Effector memory CD4-positive, alpha-beta T cell (primary cell): ENCODE measurements around the gene BPIFB6.

Experiments
- DNase-seq, 3 donors: peaks; one replicate each; pipeline ENCODE4 v3.0.0-alpha.2; 2020
- H3K27ac ChIP-seq: 2 replicates; pipeline ENCODE4 v1.7.0; 2013; ENCODE audit warnings: mild to moderate bottlenecking, low read length, moderate library complexity; ENCODE audit not compliant: insufficient read depth, poor library complexity, severe bottlenecking
- H3K27me3 ChIP-seq: replicated peaks from 2 replicates; pipeline ENCODE4 v1.7.0; 2013; ENCODE audit warnings: mild to moderate bottlenecking, low read length; ENCODE audit not compliant: insufficient read depth, control insufficient read depth, poor library complexity, severe bottlenecking
- H3K36me3 ChIP-seq: 2 replicates; pipeline ENCODE4 v1.7.0; 2013; ENCODE audit warnings: mild to moderate bottlenecking, low read length, moderate library complexity; ENCODE audit not compliant: control insufficient read depth, insufficient read depth
- H3K4me1 ChIP-seq: 2 replicates; pipeline ENCODE4 v1.7.0; 2013; ENCODE audit warnings: low read length, mild to moderate bottlenecking; ENCODE audit not compliant: control insufficient read depth, insufficient read depth, poor library complexity, severe bottlenecking
- H3K4me3 ChIP-seq: 2 replicates; pipeline ENCODE4 v1.7.0; 2013; ENCODE audit warnings: low read length, low read depth, mild to moderate bottlenecking; ENCODE audit not compliant: insufficient read depth, poor library complexity, severe bottlenecking
- H3K9me3 ChIP-seq: 2 replicates; pipeline ENCODE4 v1.7.0; 2013; ENCODE audit warnings: mild to moderate bottlenecking, low read length, moderate library complexity; ENCODE audit not compliant: control insufficient read depth

BPIFB6 gene

GRCh38 chr20:32988008-32988407 is 43.4 kb upstream of the BPIFB6 start:
- H3K9me3 ChIP-seq: no peaks in the 10 kb centered on the region
- no peak overlapping the region for H3K4me3 ChIP-seq
- no peaks in the 10 kb centered on the region for H3K27me3 ChIP-seq
- H3K4me1 ChIP-seq: no peaks in the 10 kb centered on the region
- H3K27ac ChIP-seq: no peak overlapping the region
- no peaks in the 10 kb centered on the region for H3K36me3 ChIP-seq
- DNase-seq: no peak

GRCh38 chr20:32989507-32990283 is 41.8 kb upstream of the BPIFB6 start:
- no peaks in the 10 kb centered on the region for H3K27me3 ChIP-seq
- H3K4me1 ChIP-seq: no peaks in the 10 kb centered on the region
- no peaks in the 10 kb centered on the region for H3K36me3 ChIP-seq
- H3K4me3 ChIP-seq: no peak overlapping the region
- H3K9me3 ChIP-seq: no peaks in the 10 kb centered on the region
- DNase-seq: no peak
- no peak overlapping the region for H3K27ac ChIP-seq

DNA sequence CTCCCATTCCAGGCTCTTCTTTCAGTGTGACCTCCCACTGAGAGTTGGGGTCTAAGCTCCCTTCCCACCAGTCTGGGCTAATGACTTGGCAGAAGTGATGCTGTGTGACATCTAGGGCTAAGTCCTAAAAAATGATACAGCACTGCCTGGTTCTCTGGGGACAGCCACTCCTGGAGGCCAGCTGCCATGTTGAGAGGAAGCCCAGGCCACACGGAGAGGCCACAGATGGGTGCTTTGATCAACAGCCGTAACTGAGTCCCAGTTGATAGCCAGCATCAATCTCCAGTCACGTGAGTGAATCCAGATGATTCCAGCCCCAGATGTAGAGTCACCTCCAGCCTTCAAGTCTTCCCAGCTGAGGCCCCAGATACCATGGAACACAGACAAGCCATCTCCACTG is 41.0 kb upstream of the BPIFB6 start:
- H3K27ac ChIP-seq: no peak overlapping the region
- H3K27me3 ChIP-seq: no peaks in the 10 kb centered on the region
- no peaks in the 10 kb centered on the region for H3K36me3 ChIP-seq
- H3K4me1 ChIP-seq: no peaks in the 10 kb centered on the region
- no peak overlapping the region for H3K4me3 ChIP-seq
- DNase-seq: no peak
- no peaks in the 10 kb centered on the region for H3K9me3 ChIP-seq

- H3K4me1 ChIP-seq: no peaks in the 10 kb centered on the region
- H3K9me3 ChIP-seq: no peaks in the 10 kb centered on the region
- no peak overlapping the region for H3K4me3 ChIP-seq
- no peaks in the 10 kb centered on the region for H3K36me3 ChIP-seq
- no peak overlapping the region for H3K27ac ChIP-seq
- DNase-seq: no peak
- no peaks in the 10 kb centered on the region for H3K27me3 ChIP-seq
These were observed 40.1 kb upstream of the BPIFB6 start for GRCh38 chr20:32991383-32991782.

DNA sequence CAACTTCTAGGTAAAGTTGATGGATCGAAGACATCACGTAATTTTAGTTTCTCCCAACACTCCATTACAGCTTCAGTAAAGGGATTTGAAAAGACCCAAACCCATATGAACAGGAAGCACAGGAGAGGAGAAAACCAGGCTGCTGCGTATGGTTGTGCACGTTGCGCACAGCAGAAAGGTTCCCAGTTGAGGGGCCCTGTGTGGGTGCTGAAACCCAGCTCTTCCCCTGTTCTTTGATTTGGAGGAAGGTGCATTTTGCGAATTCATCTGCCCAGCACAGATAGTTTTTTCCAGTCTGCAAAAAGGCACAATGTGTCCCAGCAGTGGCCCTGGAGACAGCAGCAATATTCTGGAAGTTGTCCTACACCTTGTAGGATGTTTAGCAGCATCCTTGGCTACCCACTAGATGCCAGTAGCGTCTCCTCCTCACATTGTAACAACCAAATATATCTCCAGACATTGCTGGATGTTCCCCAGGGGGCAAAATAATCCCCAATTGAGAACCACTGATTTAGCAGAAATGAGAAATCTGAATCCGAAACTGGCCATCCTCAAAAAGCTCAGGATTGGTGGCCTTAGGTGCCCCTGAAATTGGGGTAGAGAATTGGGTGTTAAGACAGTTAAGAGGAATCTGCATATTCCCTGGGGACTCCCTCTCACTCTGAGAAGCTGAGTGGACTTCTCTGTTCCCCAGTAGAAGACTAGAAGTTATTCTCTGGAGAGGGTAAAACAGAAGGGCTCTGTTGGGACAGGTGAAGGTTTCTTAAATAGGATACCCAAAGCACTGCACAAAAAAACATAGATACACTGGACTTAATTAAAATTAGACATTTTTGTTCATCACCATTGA is 39.4 kb upstream of the BPIFB6 start:
- H3K27me3 ChIP-seq: no peaks in the 10 kb centered on the region
- DNase-seq: no peak
- H3K4me1 ChIP-seq: no peaks in the 10 kb centered on the region
- no peak overlapping the region for H3K4me3 ChIP-seq
- H3K9me3 ChIP-seq: no peaks in the 10 kb centered on the region
- H3K36me3 ChIP-seq: no peaks in the 10 kb centered on the region
- H3K27ac ChIP-seq: no peak overlapping the region

- Histone ChIP-seq H3K4me3 (no peak overlapping the region), H3K27ac (no peak overlapping the region), H3K36me3 (no peaks in the 10 kb centered on the region), H3K4me1 (no peaks in the 10 kb centered on the region), H3K27me3 (no peaks in the 10 kb centered on the region), H3K9me3 (no peaks in the 10 kb centered on the region)
- no peak for DNase-seq
These were observed 37.9 kb upstream of the BPIFB6 start for GRCh38 chr20:32993496-32994050.

DNA sequence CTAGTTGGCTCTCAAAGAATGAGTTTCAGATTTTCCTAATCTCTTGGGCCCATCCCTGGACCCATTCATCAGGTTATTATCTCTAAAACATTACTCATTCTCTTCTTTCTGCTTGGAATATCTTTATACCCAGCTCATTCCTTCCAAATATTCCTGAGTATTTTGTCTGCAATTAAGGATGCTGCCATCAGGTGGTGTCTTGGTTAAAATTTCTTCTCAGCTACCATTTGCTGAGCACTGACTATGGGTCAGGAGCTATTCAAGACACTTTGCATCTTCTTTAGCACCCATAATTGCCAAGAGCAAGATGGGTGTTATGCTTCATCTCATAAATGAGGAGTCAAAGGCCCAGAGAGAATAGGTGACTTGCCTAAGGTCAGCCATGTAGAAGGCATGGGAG is 35.6 kb upstream of the BPIFB6 start:
- DNase-seq: no peak
- Histone ChIP-seq H3K4me3 (no peak overlapping the region), H3K4me1 (no peaks in the 10 kb centered on the region), H3K36me3 (no peaks in the 10 kb centered on the region), H3K9me3 (no peaks in the 10 kb centered on the region), H3K27ac (no peak overlapping the region), H3K27me3 (no peaks in the 10 kb centered on the region)

DNA sequence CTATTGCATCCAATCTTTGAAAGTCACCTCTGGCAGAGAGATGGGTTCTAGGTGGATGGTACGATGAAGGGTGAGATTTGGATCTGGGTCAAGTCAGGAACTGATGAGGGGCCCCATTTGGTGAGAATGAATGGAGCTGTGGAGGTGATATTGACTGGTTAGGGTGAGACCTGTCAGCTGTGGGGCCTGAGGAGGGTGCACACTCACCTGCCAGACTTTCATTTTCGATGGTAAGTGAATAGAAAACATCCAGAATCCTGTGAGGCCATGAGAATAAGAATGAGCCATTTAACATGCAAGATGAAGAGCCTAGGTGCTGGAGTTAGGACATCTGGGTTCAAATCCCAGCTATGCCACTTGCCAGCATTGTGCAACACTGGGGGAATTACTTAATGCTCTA is 34.0 kb upstream of the BPIFB6 start:
- Histone ChIP-seq H3K4me3 (no peak overlapping the region), H3K9me3 (no peaks in the 10 kb centered on the region), H3K4me1 (no peaks in the 10 kb centered on the region), H3K36me3 (no peaks in the 10 kb centered on the region), H3K27ac (no peak overlapping the region), H3K27me3 (no peaks in the 10 kb centered on the region)
- DNase-seq: no peak

GRCh38 chr20:32999603-33000250 is 31.7 kb upstream of the BPIFB6 start:
- no peak overlapping the region for H3K27ac ChIP-seq
- no peaks in the 10 kb centered on the region for H3K9me3 ChIP-seq
- no peaks in the 10 kb centered on the region for H3K4me1 ChIP-seq
- H3K4me3 ChIP-seq: no peak overlapping the region
- no peaks in the 10 kb centered on the region for H3K27me3 ChIP-seq
- no peak for DNase-seq
- H3K36me3 ChIP-seq: no peaks in the 10 kb centered on the region
